ENCODE results near the gene BATF2. TPM values are rescaled to one million over a fixed set of nuclear protein-coding genes. Genes with fewer than 3 reads are reported as not detected.

The BATF2 gene
- total and polyA plus RNA-seq, 4 donors = 0.51 to 3.2 (median 1.4) TPM

GRCh38 chr11:65035579-65035978, 38.8 kb upstream of the BATF2 start:
- WGBS = 92% methylated on average over 11 of the region's 11 CpGs
- H3K36me3 ChIP-seq (ENCODE audit: control insufficient read depth in 4 of 4, insufficient read depth in 3 of 4, low read depth in 1 of 4, low read length in 3 of 4) = peaks cover 3 to 38% (median 18%) of the 10 kb centered on the region in 4 donors
- no peak overlapping the region for H3K9ac ChIP-seq (ENCODE audit: low read depth in 1 of 2, low read length in 2 of 2)
- H3K27me3 ChIP-seq (ENCODE audit: control insufficient read depth in 4 of 4, insufficient read depth in 4 of 4, low read length in 3 of 4) = no peaks in the 10 kb centered on the region
- no peak for DNase-seq (ENCODE audit: low spot score)
- H3K27ac ChIP-seq (ENCODE audit: low read depth in 1 of 2, low read length in 2 of 2) = no peak overlapping the region
- no peaks in the 10 kb centered on the region for H3K9me3 ChIP-seq (ENCODE audit: control insufficient read depth in 4 of 4, low read length in 3 of 4)
- peaks cover 0 to 10% (median 6%) of the 10 kb centered on the region in 4 donors for H3K4me1 ChIP-seq (ENCODE audit: control insufficient read depth in 4 of 4, insufficient read depth in 4 of 4, low read length in 3 of 4)
- H3K4me3 ChIP-seq (ENCODE audit: low read depth in 1 of 3, low read length in 3 of 3) = no peak overlapping the region
- TF ChIP-seq YY1 (IDR thresholded peaks at IDR 0.05) (no peak), HNF4A (conservative IDR thresholded peaks at IDR 0.05) (no peak), REST (IDR thresholded peaks at IDR 0.05) (no peak), NR2F2 (IDR thresholded peaks at IDR 0.05) (no peak)

- Histone ChIP-seq H3K27ac (ENCODE audit: low read depth in 1 of 2, low read length in 2 of 2) (no peak overlapping the region), H3K27me3 (ENCODE audit: control insufficient read depth in 4 of 4, insufficient read depth in 4 of 4, low read length in 3 of 4) (no peaks in the 10 kb centered on the region), H3K4me1 (ENCODE audit: control insufficient read depth in 4 of 4, insufficient read depth in 4 of 4, low read length in 3 of 4) (peaks cover 0 to 2% (median 0%) of the 10 kb centered on the region in 4 donors), H3K9me3 (ENCODE audit: control insufficient read depth in 4 of 4, low read length in 3 of 4) (no peaks in the 10 kb centered on the region), H3K4me3 (ENCODE audit: low read depth in 1 of 3, low read length in 3 of 3) (no peak overlapping the region), H3K36me3 (ENCODE audit: control insufficient read depth in 4 of 4, insufficient read depth in 3 of 4, low read depth in 1 of 4, low read length in 3 of 4) (peaks cover 3 to 38% (median 18%) of the 10 kb centered on the region in 4 donors), H3K9ac (ENCODE audit: low read depth in 1 of 2, low read length in 2 of 2) (no peak overlapping the region)
- DNase-seq (ENCODE audit: low spot score) = no peak
- TF ChIP-seq HNF4A (conservative IDR thresholded peaks at IDR 0.05) (no peak), FOXA1 (IDR thresholded peaks at IDR 0.05) (no peak), RXRA (IDR thresholded peaks at IDR 0.05) (no peak), TAF1 (conservative IDR thresholded peaks at IDR 0.05) (no peak), NR2F2 (IDR thresholded peaks at IDR 0.05) (no peak), CTCF (IDR thresholded peaks at IDR 0.05; ENCODE audit: low read depth, low read length, missing input control) (no peak), YY1 (IDR thresholded peaks at IDR 0.05) (no peak)
- 92% methylated on average over 2 of the region's 2 CpGs for WGBS
These were observed 37.7 kb upstream of the BATF2 start for GRCh38 chr11:65034423-65034822.

GRCh38 chr11:65032216-65032615, 35.4 kb upstream of the BATF2 start:
- no peak overlapping the region for H3K4me3 ChIP-seq (ENCODE audit: low read depth in 1 of 3, low read length in 3 of 3)
- H3K4me1 ChIP-seq (ENCODE audit: control insufficient read depth in 4 of 4, insufficient read depth in 4 of 4, low read length in 3 of 4) = peaks cover 0 to 14% (median 8%) of the 10 kb centered on the region in 4 donors
- H3K9ac ChIP-seq (ENCODE audit: low read depth in 1 of 2, low read length in 2 of 2) = no peak overlapping the region
- H3K27ac ChIP-seq (ENCODE audit: low read depth in 1 of 2, low read length in 2 of 2) = no peak overlapping the region
- 87% methylated on average over 13 of the region's 13 CpGs for WGBS
- no peaks in the 10 kb centered on the region for H3K9me3 ChIP-seq (ENCODE audit: control insufficient read depth in 4 of 4, low read length in 3 of 4)
- no peaks in the 10 kb centered on the region for H3K27me3 ChIP-seq (ENCODE audit: control insufficient read depth in 4 of 4, insufficient read depth in 4 of 4, low read length in 3 of 4)
- H3K36me3 ChIP-seq (ENCODE audit: control insufficient read depth in 4 of 4, insufficient read depth in 3 of 4, low read depth in 1 of 4, low read length in 3 of 4) = peaks cover 3 to 33% (median 12%) of the 10 kb centered on the region in 4 donors
- no peak for DNase-seq (ENCODE audit: low spot score)
- TF ChIP-seq CTCF (IDR thresholded peaks at IDR 0.05; ENCODE audit: low read depth, low read length, missing input control) = no peak
- no peak for TF ChIP-seq RAD21 (IDR thresholded peaks at IDR 0.05)
- no peak for TF ChIP-seq SP1 (IDR thresholded peaks at IDR 0.05)
- no peak for TF ChIP-seq GABPA (IDR thresholded peaks at IDR 0.05 in 1 of 2, conservative IDR thresholded peaks at IDR 0.05 in 1 of 2)
- no peak for TF ChIP-seq ZBTB33 (IDR thresholded peaks at IDR 0.05)
- TF ChIP-seq EGR1 (IDR thresholded peaks at IDR 0.05; ENCODE audit: low read depth in 2 of 2) = no peak
- TF ChIP-seq NR2F2 (IDR thresholded peaks at IDR 0.05) = no peak
- TF ChIP-seq JUND (IDR thresholded peaks at IDR 0.05) = no peak
- no peak for TF ChIP-seq REST (IDR thresholded peaks at IDR 0.05)

Data from liver (tissue), 9 donors.